Astrocyte of the cerebellum (primary cell): Measurements from ENCODE around the gene NKX2-2.

ENCODE experiments used
- DNase-seq: peaks from one replicate; pipeline ENCODE4 v3.0.0-alpha.2; 2011; ENCODE audit warnings: low read depth
- H3K4me3 ChIP-seq: 2 replicates; pipeline ENCODE4 v1.5.1; 2011; ENCODE audit warnings: mild to moderate bottlenecking, low read depth, low read length, moderate library complexity
- CTCF ChIP-seq: IDR thresholded peaks from 2 replicates; pipeline ENCODE4 v1.5.1; 2012; ENCODE audit warnings: low read length, low read depth, moderate library complexity, mild to moderate bottlenecking; ENCODE audit errors: missing control alignments
- in situ Hi-C: cut with HindIII; loops from 2 replicates; pipeline ENCODE4 v1.10.0; 2017; ENCODE audit warnings: low sequenced_read_pairs

NKX2-2 gene

GRCh38 chr20:21509597-21510371, 4.1 kb downstream of the NKX2-2 start:
- in situ Hi-C loops: no loop called here
- no peak for DNase-seq
- peak overlapping the region; percentile 35 for H3K4me3 ChIP-seq
- no peak for TF ChIP-seq CTCF

GRCh38 chr20:21509079-21509596, 4.7 kb downstream of the NKX2-2 start:
- no peak for DNase-seq
- in situ Hi-C loops: no loop called here
- no peak for TF ChIP-seq CTCF
- H3K4me3 ChIP-seq: no peak overlapping the region

- no peak for DNase-seq
- H3K4me3 ChIP-seq: no peak overlapping the region
- in situ Hi-C loops: no loop called here
- no peak for TF ChIP-seq CTCF
Observed at GRCh38 chr20:21508230-21509078, 5.4 kb downstream of the NKX2-2 start.

- in situ Hi-C loops: no loop called here
- DNase-seq: no peak
Observed at GRCh38 chr20:21507400-21508229, 6.2 kb downstream of the NKX2-2 start.

GRCh38 chr20:21505810-21506530, 7.9 kb downstream of the NKX2-2 start:
- H3K4me3 ChIP-seq: peak overlapping the region; percentile 30
- DNase-seq: no peak
- in situ Hi-C loops: no loop called here

More at GRCh38 chr20:21507400-21508229, 6.2 kb downstream of the NKX2-2 start:
- no peak for TF ChIP-seq CTCF
- no peak overlapping the region for H3K4me3 ChIP-seq

More at GRCh38 chr20:21505810-21506530, 7.9 kb downstream of the NKX2-2 start:
- TF ChIP-seq CTCF: peak; percentile 61
